ENCODE results near the gene RAB7A.

GRCh38 chr3:128800241-128801187 lies 74.5 kb downstream of the RAB7A start:
- TF ChIP-seq CTCF (IDR thresholded peaks at IDR 0.05) (no peak), POLR2AphosphoS5 (IDR thresholded peaks at IDR 0.05) (peak; percentile 34 to 74), POLR2A (IDR thresholded peaks at IDR 0.05; ENCODE audit: low read depth) (no peak)
